Thyroid gland (tissue), 4 donors: ENCODE data around the gene RAB40A. TPM values are rescaled to one million over a fixed set of nuclear protein-coding genes. Genes with fewer than 3 reads are reported as not detected.
"Not testable (repeated sequence)": the region's sequence is repeated elsewhere in the genome, so short reads cannot be mapped to it uniquely, and the experiment has no call there.

ENCODE experiments used
- DNase-seq, 2 donors: peaks; one replicate each; pipeline ENCODE4 v3.0.0-alpha.2; 2019
- H3K27ac ChIP-seq, 3 donors: fragments of 200-600 bp; sonication (generic); 1 replicate in 2 of 3; 2 replicates in 1 of 3; pipeline ENCODE4 v1.5.1; 2016 to 2019; ENCODE audit warnings: mild to moderate bottlenecking in 1 of 3, moderate library complexity in 1 of 3
- H3K27me3 ChIP-seq: fragments of 200-600 bp; sonication (generic); one replicate; pipeline ENCODE4 v1.5.1; 2019
- H3K36me3 ChIP-seq, 2 donors: fragments of 200-600 bp; sonication (generic); one replicate each; pipeline ENCODE4 v1.5.1; 2016 to 2019
- H3K4me1 ChIP-seq, 2 donors: fragments of 200-600 bp; sonication (generic); one replicate each; pipeline ENCODE4 v1.5.1; 2017 to 2019
- H3K4me3 ChIP-seq, 3 donors: fragments of 200-600 bp; sonication (generic); replicated peaks in 1 of 3; 1 replicate in 2 of 3; 2 replicates in 1 of 3; pipeline ENCODE4 v1.5.1; 2016; ENCODE audit warnings: mild to moderate bottlenecking in 1 of 3
- H3K9me3 ChIP-seq: fragments of 200-600 bp; sonication (generic); one replicate; pipeline ENCODE4 v1.5.1; 2017
- CTCF ChIP-seq, 6 experiments: fragments of 200-600 bp in 3 of 6; fragments of 450-650 bp in 3 of 6; sonication (generic) in 3 of 6; IDR thresholded peaks; one replicate each; pipeline ENCODE4 v1.5.1; 2016 to 2019; ENCODE audit warnings: antibody characterized with exemption in 6 of 6, mild to moderate bottlenecking in 2 of 6, inconsistent platforms in 1 of 6, moderate library complexity in 1 of 6
- POLR2A ChIP-seq, 2 donors: fragments of 450-650 bp; IDR thresholded peaks; one replicate each; pipeline ENCODE4 v1.6.1; 2017; ENCODE audit warnings: antibody characterized with exemption in 2 of 2, mild to moderate bottlenecking in 2 of 2, moderate library complexity in 1 of 2
- WGBS, 2 donors: methylation state at CpG; one replicate each; pipeline ENCODE4 v1.1.5; 2017; 5-methylcytosine and 5-hydroxymethylcytosine counted together
- intact Hi-C: fragments of 100-400 bp; cut with DNase I; formaldehyde crosslinking; loops from one replicate; pipeline ENCODE4 v1.15.1; 2023
- total RNA-seq, 4 donors: library from RNA; depleted of rRNA; stranded (reverse); fragments of >200 nt; gene quantifications; one replicate each; pipeline ENCODE4 v1.2.3, GENCODE V29; 2016

Gene RAB40A
- total RNA-seq, 4 donors from 2014 or later = 0.33 to 0.71 (median 0.58) TPM

- WGBS, 2 donors = 53 to 61% methylated on average over 8 of the region's 8 CpGs
- Histone ChIP-seq H3K36me3 (no peaks in the 10 kb centered on the region), H3K27ac (no peak overlapping the region), H3K4me1 (no peaks in the 10 kb centered on the region), H3K27me3 (no peaks in the 10 kb centered on the region), H3K4me3 (no peak overlapping the region), H3K9me3 (no peaks in the 10 kb centered on the region)
- no peak for TF ChIP-seq CTCF (IDR thresholded peaks at IDR 0.05)
- no peak for TF ChIP-seq POLR2A (IDR thresholded peaks at IDR 0.05)
- DNase-seq = no peak
- intact Hi-C loops = no loop called here
Measured at GRCh38 chrX:103503163-103503852, 16.0 kb downstream of the RAB40A start.

GRCh38 chrX:103498786-103499185 lies 20.5 kb downstream of the RAB40A start:
- intact Hi-C loops = no loop called here
- H3K4me3 ChIP-seq = no peak overlapping the region
- no peaks in the 10 kb centered on the region for H3K36me3 ChIP-seq
- no peaks in the 10 kb centered on the region for H3K9me3 ChIP-seq
- H3K27me3 ChIP-seq = no peaks in the 10 kb centered on the region
- TF ChIP-seq POLR2A (IDR thresholded peaks at IDR 0.05) (no peak), CTCF (IDR thresholded peaks at IDR 0.05) (no peak)
- no peaks in the 10 kb centered on the region for H3K4me1 ChIP-seq
- no peak overlapping the region for H3K27ac ChIP-seq
- DNase-seq = no peak
- 96 to 97% methylated on average over 5 of the region's 5 CpGs for WGBS, 2 donors

GRCh38 chrX:103495786-103496185 lies 23.5 kb downstream of the RAB40A start:
- H3K27ac ChIP-seq = no peak overlapping the region
- TF ChIP-seq POLR2A (IDR thresholded peaks at IDR 0.05) = no peak
- TF ChIP-seq CTCF (IDR thresholded peaks at IDR 0.05) = no peak
- intact Hi-C loops = no loop called here
- H3K27me3 ChIP-seq = no peaks in the 10 kb centered on the region
- 89 to 100% methylated on average over 1 of the region's 1 CpG for WGBS, 2 donors
- H3K4me1 ChIP-seq = no peaks in the 10 kb centered on the region
- no peak overlapping the region for H3K4me3 ChIP-seq
- no peak for DNase-seq
- no peaks in the 10 kb centered on the region for H3K9me3 ChIP-seq
- H3K36me3 ChIP-seq = no peaks in the 10 kb centered on the region

- H3K27ac ChIP-seq, H3K36me3 ChIP-seq, H3K4me1 ChIP-seq, intact Hi-C loops, H3K27me3 ChIP-seq, H3K4me3 ChIP-seq, DNase-seq, H3K9me3 ChIP-seq: not testable (repeated sequence)
- 96 to 98% methylated on average over 3 of the region's 3 CpGs for WGBS, 2 donors
Measured at GRCh38 chrX:103493578-103493977, 25.7 kb downstream of the RAB40A start.

- TF ChIP-seq CTCF (IDR thresholded peaks at IDR 0.05) = peak in 2 of 6 experiments; percentile 8 to 42
- H3K9me3 ChIP-seq, intact Hi-C loops, H3K4me1 ChIP-seq, H3K4me3 ChIP-seq, H3K27ac ChIP-seq, H3K36me3 ChIP-seq, H3K27me3 ChIP-seq: not testable (repeated sequence)
- DNase-seq = peak; percentile 3 to 5
- WGBS, 2 donors = 42 to 44% methylated on average over 4 of the region's 4 CpGs
Measured at GRCh38 chrX:103489733-103490132, 29.6 kb downstream of the RAB40A start.
